GM23338 (cell line): ENCODE results near the gene IRAK1. TPM values are rescaled to one million over a fixed set of nuclear protein-coding genes. Genes with fewer than 3 reads are reported as not detected.

Experiments
- ATAC-seq: fragments of 200-7000 bp; cut with Tn5 transposase; 3 replicates; pipeline ENCODE4 v1.9.1; 2020
- DNase-seq: peaks from one replicate; pipeline ENCODE4 v3.0.0-alpha.2; 2015; ENCODE audit warnings: low spot score
- H2AFZ ChIP-seq: fragments of 200-600 bp; sonication (generic); 2 replicates; pipeline ENCODE4 v1.8.0; 2016; ENCODE audit warnings: antibody characterized with exemption, mild to moderate bottlenecking, moderate library complexity
- H3F3A ChIP-seq: fragments of 200-600 bp; sonication (generic); replicated peaks from 2 replicates; pipeline ENCODE4 v1.8.0; 2017; ENCODE audit warnings: antibody characterized with exemption, mixed run types, low read depth
- H3K27ac ChIP-seq: fragments of 200-600 bp; sonication (generic); 2 replicates; pipeline ENCODE4 v1.6.1; 2016; ENCODE audit warnings: low read depth
- H3K27me3 ChIP-seq: fragments of 200-600 bp; sonication (generic); 2 replicates; pipeline ENCODE4 v1.8.0; 2016; ENCODE audit warnings: mild to moderate bottlenecking, mixed run types, moderate library complexity; ENCODE audit not compliant: insufficient read depth
- H3K36me3 ChIP-seq: fragments of 200-600 bp; sonication (generic); 2 replicates; pipeline ENCODE4 v1.8.0; 2016; ENCODE audit warnings: mild to moderate bottlenecking; ENCODE audit not compliant: insufficient read depth
- H3K4me1 ChIP-seq: fragments of 200-600 bp; sonication (generic); 2 replicates; pipeline ENCODE4 v1.8.0; 2016; ENCODE audit warnings: mild to moderate bottlenecking, moderate library complexity; ENCODE audit not compliant: insufficient read depth
- H3K4me2 ChIP-seq: fragments of 200-600 bp; sonication (generic); 2 replicates; pipeline ENCODE4 v1.7.1; 2017; ENCODE audit warnings: mixed run types
- H3K4me3 ChIP-seq: fragments of 200-600 bp; sonication (generic); 2 replicates; pipeline ENCODE4 v1.6.1; 2016; ENCODE audit warnings: mixed run types
- H3K79me2 ChIP-seq: fragments of 200-600 bp; sonication (generic); replicated peaks from 2 replicates; pipeline ENCODE4 v1.8.0; 2017; ENCODE audit warnings: mild to moderate bottlenecking; ENCODE audit not compliant: insufficient read depth
- H3K9me2 ChIP-seq: fragments of 200-600 bp; sonication (generic); 2 replicates; pipeline ENCODE4 v1.8.0; 2017; ENCODE audit not compliant: insufficient read depth
- H4K20me1 ChIP-seq: fragments of 200-600 bp; sonication (generic); replicated peaks from 2 replicates; pipeline ENCODE4 v1.8.0; 2017; ENCODE audit warnings: mild to moderate bottlenecking; ENCODE audit not compliant: insufficient read depth
- H3K27ac Mint-ChIP-seq: 2 replicates; pipeline ENCODE4 v1.8.0; 2020; ENCODE audit warnings: inconsistent platforms, mild to moderate bottlenecking, moderate library complexity, mixed read lengths
- H3K27me3 Mint-ChIP-seq: 3 replicates; pipeline ENCODE4 v1.8.0; 2022; ENCODE audit warnings: low read depth, mild to moderate bottlenecking, moderate library complexity, mixed read lengths, inconsistent platforms; ENCODE audit not compliant: insufficient read depth, poor library complexity
- H3K36me3 Mint-ChIP-seq: 3 replicates; pipeline ENCODE4 v1.8.0; 2021; ENCODE audit warnings: low read depth, mild to moderate bottlenecking, inconsistent platforms, moderate library complexity, mixed read lengths
- H3K4me1 Mint-ChIP-seq: 3 replicates; pipeline ENCODE4 v1.8.0; 2020; ENCODE audit warnings: mild to moderate bottlenecking, inconsistent platforms, mixed read lengths
- H3K4me3 Mint-ChIP-seq: 3 replicates; pipeline ENCODE4 v1.8.0; 2021; ENCODE audit warnings: moderate library complexity, mild to moderate bottlenecking, inconsistent platforms, mixed read lengths
- H3K9me3 Mint-ChIP-seq: 3 replicates; pipeline ENCODE4 v1.8.0; 2020; ENCODE audit warnings: moderate library complexity, mild to moderate bottlenecking, inconsistent platforms, mixed read lengths
- CREB1 ChIP-seq: fragments of 250-450 bp; sonication (Bioruptor Pico); IDR thresholded peaks from 2 replicates; pipeline ENCODE4 v1.5.0; 2020; ENCODE audit warnings: low read depth, mild to moderate bottlenecking, moderate library complexity
- EZH2 ChIP-seq: fragments of 200-600 bp; sonication (generic); IDR thresholded peaks from one replicate; pipeline ENCODE4 v1.8.0; 2017; ENCODE audit warnings: antibody characterized with exemption, mild to moderate bottlenecking, low read depth; ENCODE audit not compliant: unreplicated experiment
- EZH2phosphoT487 ChIP-seq: fragments of 200-600 bp; sonication (generic); IDR thresholded peaks from one replicate; pipeline ENCODE4 v1.8.1; 2018; ENCODE audit warnings: antibody characterized with exemption; ENCODE audit not compliant: unreplicated experiment
- JUNB ChIP-seq: IDR thresholded peaks from one replicate; pipeline ENCODE4 v1.6.1; 2016; ENCODE audit warnings: antibody characterized with exemption; ENCODE audit not compliant: unreplicated experiment
- NANOG ChIP-seq: IDR thresholded peaks from 2 replicates; pipeline ENCODE4 v1.6.1; 2016; ENCODE audit warnings: antibody characterized with exemption, borderline replicate concordance
- POLR2AphosphoS5 ChIP-seq: IDR thresholded peaks from 2 replicates; pipeline ENCODE4 v1.6.1; 2016; ENCODE audit warnings: antibody characterized with exemption, low read depth
- STAT1 ChIP-seq: IDR thresholded peaks from one replicate; pipeline ENCODE4 v1.6.1; 2016; ENCODE audit warnings: antibody characterized with exemption; ENCODE audit not compliant: unreplicated experiment
- ZNF114 ChIP-seq: fragments of 250-450 bp; sonication (Bioruptor Pico); IDR thresholded peaks from 2 replicates; pipeline ENCODE4 v1.5.0; 2020; ENCODE audit warnings: mild to moderate bottlenecking, moderate library complexity
- ZNF331 ChIP-seq: fragments of 250-450 bp; sonication (Bioruptor Pico); IDR thresholded peaks from 2 replicates; pipeline ENCODE4 v1.5.0; 2020; ENCODE audit warnings: low read depth, mild to moderate bottlenecking, moderate library complexity
- polyA plus RNA-seq: library from polyadenylated mRNA; unstranded; fragments of >200 nt; fragmentation: Nextera tagmentation; extraction: Ambion mirVana; gene quantifications from 2 replicates; pipeline ENCODE4 v1.2.1, GENCODE V29; 2016
- total RNA-seq: library from RNA; depleted of rRNA; stranded (reverse); fragments of >200 nt; shearing (Covaris generic); gene quantifications from 2 replicates; pipeline ENCODE4 v1.2.3, GENCODE V29; 2014
- TF ChIP-seq, protein P1 (sequence below): fragments of 250-450 bp; sonication (Bioruptor Pico); IDR thresholded peaks from 2 replicates; pipeline ENCODE4 v1.5.0; 2020; ENCODE audit warnings: mild to moderate bottlenecking, moderate library complexity
- TF ChIP-seq, protein P2 (sequence below): IDR thresholded peaks from 2 replicates; pipeline ENCODE4 v1.6.1; 2016; ENCODE audit warnings: antibody characterized with exemption
- TF ChIP-seq, protein P3 (sequence below), 2 experiments: fragments of 200-600 bp in 1 of 2; sonication (generic) in 1 of 2; conservative IDR thresholded peaks; 2 replicates each; pipeline versions ENCODE4 v1.5.1 to v1.6.1; 2016 to 2017; ENCODE audit warnings: antibody characterized with exemption in 2 of 2, low read depth in 2 of 2, mild to moderate bottlenecking in 2 of 2, moderate library complexity in 1 of 2
- TF ChIP-seq, protein P4 (sequence below): IDR thresholded peaks from one replicate; pipeline ENCODE4 v1.6.1; 2018; ENCODE audit warnings: antibody characterized with exemption; ENCODE audit not compliant: unreplicated experiment

Gene IRAK1
- total and polyA plus RNA-seq, 2 experiments from 2014 or later, result 21.6 to 38.0 TPM

DNA sequence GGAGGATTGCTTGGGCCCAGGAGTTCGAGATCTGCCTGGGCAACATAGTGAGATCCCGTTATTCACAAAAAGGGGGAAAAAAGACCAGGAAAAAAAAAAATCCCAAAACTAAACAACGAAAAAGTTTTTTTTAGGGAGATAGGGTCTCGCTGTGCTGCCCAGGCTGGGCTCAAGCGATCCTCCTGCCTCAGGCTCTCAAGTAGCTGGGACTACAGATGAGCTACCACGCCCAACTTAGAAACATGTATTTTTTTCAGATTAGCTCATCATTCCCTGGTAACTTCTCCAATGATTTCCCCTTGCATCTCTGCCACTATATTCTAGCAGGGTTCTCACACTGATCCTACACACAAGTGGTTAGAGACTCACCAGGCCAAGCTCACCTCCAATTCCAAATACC lies 24.4 kb upstream of the IRAK1 start:
- Mint-ChIP-seq H3K36me3 (peaks cover 21% of the 10 kb centered on the region), H3K27ac (no peak overlapping the region), H3K4me3 (no peak overlapping the region), H3K4me1 (peaks cover 38% of the 10 kb centered on the region), H3K27me3 (peaks cover 2% of the 10 kb centered on the region), H3K9me3 (no peaks in the 10 kb centered on the region)
- H3K4me2 ChIP-seq, result no peak overlapping the region
- H3K4me3 ChIP-seq, result no peak overlapping the region
- no peaks in the 10 kb centered on the region for H4K20me1 ChIP-seq
- DNase-seq (no peak), ATAC-seq (no peak)
- H3K9me2 ChIP-seq, result no peaks in the 10 kb centered on the region
- H3K27me3 ChIP-seq, result no peaks in the 10 kb centered on the region
- H2AFZ ChIP-seq, result no peak overlapping the region
- no peak overlapping the region for H3K27ac ChIP-seq
- H3K4me1 ChIP-seq, result peaks cover 19% of the 10 kb centered on the region; the same call in 1 of the 2 replicates
- peaks cover 46% of the 10 kb centered on the region for H3K79me2 ChIP-seq
- TF ChIP-seq EZH2, result no peak
- no peak for TF ChIP-seq CREB1 (CRISPR knock-in tag)
- TF ChIP-seq, protein P1, sequence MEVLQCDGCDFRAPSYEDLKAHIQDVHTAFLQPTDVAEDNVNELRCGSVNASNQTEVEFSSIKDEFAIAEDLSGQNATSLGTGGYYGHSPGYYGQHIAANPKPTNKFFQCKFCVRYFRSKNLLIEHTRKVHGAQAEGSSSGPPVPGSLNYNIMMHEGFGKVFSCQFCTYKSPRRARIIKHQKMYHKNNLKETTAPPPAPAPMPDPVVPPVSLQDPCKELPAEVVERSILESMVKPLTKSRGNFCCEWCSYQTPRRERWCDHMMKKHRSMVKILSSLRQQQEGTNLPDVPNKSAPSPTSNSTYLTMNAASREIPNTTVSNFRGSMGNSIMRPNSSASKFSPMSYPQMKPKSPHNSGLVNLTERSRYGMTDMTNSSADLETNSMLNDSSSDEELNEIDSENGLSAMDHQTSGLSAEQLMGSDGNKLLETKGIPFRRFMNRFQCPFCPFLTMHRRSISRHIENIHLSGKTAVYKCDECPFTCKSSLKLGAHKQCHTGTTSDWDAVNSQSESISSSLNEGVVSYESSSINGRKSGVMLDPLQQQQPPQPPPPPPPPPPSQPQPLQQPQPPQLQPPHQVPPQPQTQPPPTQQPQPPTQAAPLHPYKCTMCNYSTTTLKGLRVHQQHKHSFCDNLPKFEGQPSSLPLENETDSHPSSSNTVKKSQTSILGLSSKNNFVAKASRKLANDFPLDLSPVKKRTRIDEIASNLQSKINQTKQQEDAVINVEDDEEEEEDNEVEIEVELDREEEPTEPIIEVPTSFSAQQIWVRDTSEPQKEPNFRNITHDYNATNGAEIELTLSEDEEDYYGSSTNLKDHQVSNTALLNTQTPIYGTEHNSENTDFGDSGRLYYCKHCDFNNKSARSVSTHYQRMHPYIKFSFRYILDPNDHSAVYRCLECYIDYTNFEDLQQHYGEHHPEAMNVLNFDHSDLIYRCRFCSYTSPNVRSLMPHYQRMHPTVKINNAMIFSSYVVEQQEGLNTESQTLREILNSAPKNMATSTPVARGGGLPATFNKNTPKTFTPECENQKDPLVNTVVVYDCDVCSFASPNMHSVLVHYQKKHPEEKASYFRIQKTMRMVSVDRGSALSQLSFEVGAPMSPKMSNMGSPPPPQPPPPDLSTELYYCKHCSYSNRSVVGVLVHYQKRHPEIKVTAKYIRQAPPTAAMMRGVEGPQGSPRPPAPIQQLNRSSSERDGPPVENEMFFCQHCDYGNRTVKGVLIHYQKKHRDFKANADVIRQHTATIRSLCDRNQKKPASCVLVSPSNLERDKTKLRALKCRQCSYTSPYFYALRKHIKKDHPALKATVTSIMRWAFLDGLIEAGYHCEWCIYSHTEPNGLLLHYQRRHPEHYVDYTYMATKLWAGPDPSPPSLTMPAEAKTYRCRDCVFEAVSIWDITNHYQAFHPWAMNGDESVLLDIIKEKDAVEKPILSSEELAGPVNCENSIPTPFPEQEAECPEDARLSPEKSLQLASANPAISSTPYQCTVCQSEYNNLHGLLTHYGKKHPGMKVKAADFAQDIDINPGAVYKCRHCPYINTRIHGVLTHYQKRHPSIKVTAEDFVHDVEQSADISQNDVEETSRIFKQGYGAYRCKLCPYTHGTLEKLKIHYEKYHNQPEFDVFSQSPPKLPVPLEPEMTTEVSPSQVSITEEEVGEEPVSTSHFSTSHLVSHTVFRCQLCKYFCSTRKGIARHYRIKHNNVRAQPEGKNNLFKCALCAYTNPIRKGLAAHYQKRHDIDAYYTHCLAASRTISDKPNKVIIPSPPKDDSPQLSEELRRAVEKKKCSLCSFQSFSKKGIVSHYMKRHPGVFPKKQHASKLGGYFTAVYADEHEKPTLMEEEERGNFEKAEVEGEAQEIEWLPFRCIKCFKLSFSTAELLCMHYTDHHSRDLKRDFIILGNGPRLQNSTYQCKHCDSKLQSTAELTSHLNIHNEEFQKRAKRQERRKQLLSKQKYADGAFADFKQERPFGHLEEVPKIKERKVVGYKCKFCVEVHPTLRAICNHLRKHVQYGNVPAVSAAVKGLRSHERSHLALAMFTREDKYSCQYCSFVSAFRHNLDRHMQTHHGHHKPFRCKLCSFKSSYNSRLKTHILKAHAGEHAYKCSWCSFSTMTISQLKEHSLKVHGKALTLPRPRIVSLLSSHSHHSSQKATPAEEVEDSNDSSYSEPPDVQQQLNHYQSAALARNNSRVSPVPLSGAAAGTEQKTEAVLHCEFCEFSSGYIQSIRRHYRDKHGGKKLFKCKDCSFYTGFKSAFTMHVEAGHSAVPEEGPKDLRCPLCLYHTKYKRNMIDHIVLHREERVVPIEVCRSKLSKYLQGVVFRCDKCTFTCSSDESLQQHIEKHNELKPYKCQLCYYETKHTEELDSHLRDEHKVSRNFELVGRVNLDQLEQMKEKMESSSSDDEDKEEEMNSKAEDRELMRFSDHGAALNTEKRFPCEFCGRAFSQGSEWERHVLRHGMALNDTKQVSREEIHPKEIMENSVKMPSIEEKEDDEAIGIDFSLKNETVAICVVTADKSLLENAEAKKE, result no peak
- TF ChIP-seq ZNF114 (CRISPR knock-in tag), result no peak
- no peak for TF ChIP-seq STAT1
- TF ChIP-seq ZNF331, result no peak
- TF ChIP-seq NANOG, result no peak
- TF ChIP-seq, protein P2, sequence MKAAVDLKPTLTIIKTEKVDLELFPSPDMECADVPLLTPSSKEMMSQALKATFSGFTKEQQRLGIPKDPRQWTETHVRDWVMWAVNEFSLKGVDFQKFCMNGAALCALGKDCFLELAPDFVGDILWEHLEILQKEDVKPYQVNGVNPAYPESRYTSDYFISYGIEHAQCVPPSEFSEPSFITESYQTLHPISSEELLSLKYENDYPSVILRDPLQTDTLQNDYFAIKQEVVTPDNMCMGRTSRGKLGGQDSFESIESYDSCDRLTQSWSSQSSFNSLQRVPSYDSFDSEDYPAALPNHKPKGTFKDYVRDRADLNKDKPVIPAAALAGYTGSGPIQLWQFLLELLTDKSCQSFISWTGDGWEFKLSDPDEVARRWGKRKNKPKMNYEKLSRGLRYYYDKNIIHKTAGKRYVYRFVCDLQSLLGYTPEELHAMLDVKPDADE, result no peak
- TF ChIP-seq, protein P3, sequence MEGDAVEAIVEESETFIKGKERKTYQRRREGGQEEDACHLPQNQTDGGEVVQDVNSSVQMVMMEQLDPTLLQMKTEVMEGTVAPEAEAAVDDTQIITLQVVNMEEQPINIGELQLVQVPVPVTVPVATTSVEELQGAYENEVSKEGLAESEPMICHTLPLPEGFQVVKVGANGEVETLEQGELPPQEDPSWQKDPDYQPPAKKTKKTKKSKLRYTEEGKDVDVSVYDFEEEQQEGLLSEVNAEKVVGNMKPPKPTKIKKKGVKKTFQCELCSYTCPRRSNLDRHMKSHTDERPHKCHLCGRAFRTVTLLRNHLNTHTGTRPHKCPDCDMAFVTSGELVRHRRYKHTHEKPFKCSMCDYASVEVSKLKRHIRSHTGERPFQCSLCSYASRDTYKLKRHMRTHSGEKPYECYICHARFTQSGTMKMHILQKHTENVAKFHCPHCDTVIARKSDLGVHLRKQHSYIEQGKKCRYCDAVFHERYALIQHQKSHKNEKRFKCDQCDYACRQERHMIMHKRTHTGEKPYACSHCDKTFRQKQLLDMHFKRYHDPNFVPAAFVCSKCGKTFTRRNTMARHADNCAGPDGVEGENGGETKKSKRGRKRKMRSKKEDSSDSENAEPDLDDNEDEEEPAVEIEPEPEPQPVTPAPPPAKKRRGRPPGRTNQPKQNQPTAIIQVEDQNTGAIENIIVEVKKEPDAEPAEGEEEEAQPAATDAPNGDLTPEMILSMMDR (conservative IDR thresholded peaks at IDR 0.05; ENCODE audit: low read depth in 2 of 2), result no peak
- no peak for TF ChIP-seq POLR2AphosphoS5
- no peak for TF ChIP-seq EZH2phosphoT487
- TF ChIP-seq JUNB, result no peak
- TF ChIP-seq, protein P4, sequence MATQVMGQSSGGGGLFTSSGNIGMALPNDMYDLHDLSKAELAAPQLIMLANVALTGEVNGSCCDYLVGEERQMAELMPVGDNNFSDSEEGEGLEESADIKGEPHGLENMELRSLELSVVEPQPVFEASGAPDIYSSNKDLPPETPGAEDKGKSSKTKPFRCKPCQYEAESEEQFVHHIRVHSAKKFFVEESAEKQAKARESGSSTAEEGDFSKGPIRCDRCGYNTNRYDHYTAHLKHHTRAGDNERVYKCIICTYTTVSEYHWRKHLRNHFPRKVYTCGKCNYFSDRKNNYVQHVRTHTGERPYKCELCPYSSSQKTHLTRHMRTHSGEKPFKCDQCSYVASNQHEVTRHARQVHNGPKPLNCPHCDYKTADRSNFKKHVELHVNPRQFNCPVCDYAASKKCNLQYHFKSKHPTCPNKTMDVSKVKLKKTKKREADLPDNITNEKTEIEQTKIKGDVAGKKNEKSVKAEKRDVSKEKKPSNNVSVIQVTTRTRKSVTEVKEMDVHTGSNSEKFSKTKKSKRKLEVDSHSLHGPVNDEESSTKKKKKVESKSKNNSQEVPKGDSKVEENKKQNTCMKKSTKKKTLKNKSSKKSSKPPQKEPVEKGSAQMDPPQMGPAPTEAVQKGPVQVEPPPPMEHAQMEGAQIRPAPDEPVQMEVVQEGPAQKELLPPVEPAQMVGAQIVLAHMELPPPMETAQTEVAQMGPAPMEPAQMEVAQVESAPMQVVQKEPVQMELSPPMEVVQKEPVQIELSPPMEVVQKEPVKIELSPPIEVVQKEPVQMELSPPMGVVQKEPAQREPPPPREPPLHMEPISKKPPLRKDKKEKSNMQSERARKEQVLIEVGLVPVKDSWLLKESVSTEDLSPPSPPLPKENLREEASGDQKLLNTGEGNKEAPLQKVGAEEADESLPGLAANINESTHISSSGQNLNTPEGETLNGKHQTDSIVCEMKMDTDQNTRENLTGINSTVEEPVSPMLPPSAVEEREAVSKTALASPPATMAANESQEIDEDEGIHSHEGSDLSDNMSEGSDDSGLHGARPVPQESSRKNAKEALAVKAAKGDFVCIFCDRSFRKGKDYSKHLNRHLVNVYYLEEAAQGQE, result no peak
- no peaks in the 10 kb centered on the region for H3F3A ChIP-seq
- no peaks in the 10 kb centered on the region for H3K36me3 ChIP-seq
